IMR-90 (cell line): ENCODE measurements around the gene CROT. TPM values are rescaled to one million over a fixed set of nuclear protein-coding genes. Genes with fewer than 3 reads are reported as not detected.

Experiments used
- ATAC-seq: fragments of 200-7000 bp; cut with Tn5 transposase; 2 replicates; pipeline ENCODE4 v1.9.1; 2020; ENCODE audit warnings: low read depth, mild to moderate bottlenecking, moderate library complexity
- BruUV-seq: library from RNA; stranded (reverse); fragments of 400-500 nt; replicated peaks from 2 replicates; lab custom pipeline; 2021; lab: Mats Ljungman, UMichigan
- CTCF ChIA-PET: fragments of 300-600 bp; formaldehyde crosslinking; extraction: SDS; loops from one replicate; lab custom pipeline; 2021; ENCODE audit warnings: antibody characterized with exemption; lab: Yijun Ruan, JAX
- POLR2A ChIA-PET: fragments of 300-600 bp; sonication (Branson Sonifier 250); formaldehyde crosslinking; loops from one replicate; lab custom pipeline; 2022; ENCODE audit warnings: antibody characterized with exemption; ENCODE audit not compliant: unreplicated experiment; lab: Charles Lee
- DNase-seq: peaks from one replicate; pipeline ENCODE4 v3.0.0; 2013
- H2AFZ ChIP-seq: replicated peaks from 2 replicates; pipeline ENCODE3; 2013; ENCODE audit warnings: low read length, mild to moderate bottlenecking; ENCODE audit not compliant: poor library complexity
- H2AK5ac ChIP-seq: 2 replicates; pipeline ENCODE4 v1.6.1; 2013; ENCODE audit warnings: low read depth, low read length, inconsistent platforms
- H2AK9ac ChIP-seq: replicated peaks from 2 replicates; pipeline ENCODE3; 2013; ENCODE audit warnings: mild to moderate bottlenecking, low read depth, low read length, moderate library complexity; ENCODE audit not compliant: poor library complexity
- H2BK120ac ChIP-seq: 2 replicates; pipeline ENCODE4 v1.6.1; 2013; ENCODE audit warnings: low read depth, low read length, inconsistent platforms
- H2BK15ac ChIP-seq: 3 replicates; pipeline ENCODE4 v1.6.1; 2013; ENCODE audit warnings: low read depth, low read length, inconsistent platforms
- H2BK20ac ChIP-seq: 2 replicates; pipeline ENCODE4 v1.6.1; 2013; ENCODE audit warnings: low read depth, mild to moderate bottlenecking, inconsistent platforms, low read length, moderate library complexity
- H2BK5ac ChIP-seq: 2 replicates; pipeline ENCODE4 v1.6.1; 2013; ENCODE audit warnings: mild to moderate bottlenecking, low read depth, low read length, inconsistent platforms; ENCODE audit not compliant: poor library complexity, severe bottlenecking
- H3K14ac ChIP-seq: replicated peaks from 2 replicates; pipeline ENCODE4 v1.6.1; 2013; ENCODE audit warnings: low read depth, low read length, inconsistent platforms
- H3K18ac ChIP-seq: 2 replicates; pipeline ENCODE4 v1.6.1; 2013; ENCODE audit warnings: low read depth, low read length, control low read depth
- H3K23ac ChIP-seq: 2 replicates; pipeline ENCODE4 v1.6.1; 2013; ENCODE audit warnings: low read depth, low read length, inconsistent platforms
- H3K27ac ChIP-seq: 2 replicates; pipeline ENCODE4 v1.5.1; 2013; ENCODE audit warnings: mild to moderate bottlenecking, control low read depth, low read length; ENCODE audit not compliant: insufficient read depth
- H3K27me3 ChIP-seq: 2 replicates; pipeline ENCODE4 v1.6.1; 2013; ENCODE audit warnings: low read length; ENCODE audit not compliant: control insufficient read depth, insufficient read depth
- H3K36me3 ChIP-seq: 2 replicates; pipeline ENCODE4 v1.6.1; 2013; ENCODE audit warnings: low read length, mixed read lengths; ENCODE audit not compliant: control insufficient read depth, insufficient read depth
- H3K4ac ChIP-seq: 2 replicates; pipeline ENCODE4 v1.6.1; 2013; ENCODE audit warnings: low read depth, low read length, inconsistent platforms
- H3K4me1 ChIP-seq: 2 replicates; pipeline ENCODE4 v1.6.1; 2013; ENCODE audit warnings: low read length, mixed read lengths; ENCODE audit not compliant: control insufficient read depth, insufficient read depth
- H3K4me2 ChIP-seq: 2 replicates; pipeline ENCODE4 v1.6.1; 2013; ENCODE audit warnings: low read depth, mild to moderate bottlenecking, control low read depth, low read length, moderate library complexity
- H3K4me3 ChIP-seq: 2 replicates; pipeline ENCODE4 v1.5.1; 2013; ENCODE audit warnings: low read depth, mild to moderate bottlenecking, control low read depth, low read length, moderate library complexity; ENCODE audit not compliant: insufficient read depth
- H3K56ac ChIP-seq: 2 replicates; pipeline ENCODE4 v1.6.1; 2013; ENCODE audit warnings: low read length, inconsistent platforms; ENCODE audit not compliant: insufficient read depth; ENCODE audit errors: extremely low read depth
- H3K79me1 ChIP-seq, 2 experiments: 2 replicates each; pipeline ENCODE4 v1.6.1; 2013; ENCODE audit warnings: low read length in 2 of 2, inconsistent platforms in 1 of 2, low read depth in 1 of 2
- H3K9ac ChIP-seq: 2 replicates; pipeline ENCODE4 v1.6.1; 2013; ENCODE audit warnings: low read depth, low read length, control low read depth
- H3K9me1 ChIP-seq: 2 replicates; pipeline ENCODE4 v1.6.1; 2013; ENCODE audit warnings: low read length, inconsistent platforms; ENCODE audit not compliant: insufficient read depth
- H3K9me3 ChIP-seq: 2 replicates; pipeline ENCODE4 v1.6.1; 2013; ENCODE audit warnings: low read length; ENCODE audit not compliant: control insufficient read depth, insufficient read depth
- H4K20me1 ChIP-seq: 2 replicates; pipeline ENCODE4 v1.6.1; 2013; ENCODE audit warnings: low read length, inconsistent platforms; ENCODE audit not compliant: insufficient read depth
- H4K5ac ChIP-seq: 2 replicates; pipeline ENCODE4 v1.6.1; 2013; ENCODE audit warnings: mild to moderate bottlenecking, low read depth, low read length, control low read depth
- H4K8ac ChIP-seq, 2 experiments: 2 replicates each; pipeline ENCODE4 v1.6.1; 2013; ENCODE audit warnings: low read depth in 2 of 2, low read length in 2 of 2, control low read depth in 1 of 2, inconsistent platforms in 1 of 2
- H4K91ac ChIP-seq: 2 replicates; pipeline ENCODE4 v1.6.1; 2013; ENCODE audit warnings: low read depth, low read length, inconsistent platforms; ENCODE audit not compliant: insufficient read depth
- BHLHE40 ChIP-seq: fragments of 150-350 bp; IDR thresholded peaks from 2 replicates; pipeline ENCODE4 v1.6.1; 2016; ENCODE audit warnings: mild to moderate bottlenecking, low read depth, low read length
- CEBPB ChIP-seq: IDR thresholded peaks from 2 replicates; pipeline ENCODE4 v1.6.1; 2012; ENCODE audit warnings: low read depth, low read length, improper control_type of control experiment
- CHD1 ChIP-seq: IDR thresholded peaks from 2 replicates; pipeline ENCODE4 v1.6.1; 2012; ENCODE audit warnings: low read depth, low read length, improper control_type of control experiment
- CTCF ChIP-seq: conservative IDR thresholded peaks from 2 replicates; pipeline ENCODE4 v1.5.1; 2012; ENCODE audit warnings: mild to moderate bottlenecking, low read depth, low read length, improper control_type of control experiment
- ELK1 ChIP-seq: fragments of 150-350 bp; IDR thresholded peaks from 2 replicates; pipeline ENCODE4 v1.6.1; 2016; ENCODE audit warnings: low read depth, mild to moderate bottlenecking, low read length, moderate library complexity, borderline replicate concordance
- FOS ChIP-seq: fragments of 150-350 bp; IDR thresholded peaks from 2 replicates; pipeline ENCODE4 v1.6.1; 2016; ENCODE audit warnings: low read depth, low read length
- MAFK ChIP-seq: IDR thresholded peaks from 2 replicates; pipeline ENCODE4 v1.6.1; 2012; ENCODE audit warnings: low read depth, low read length, improper control_type of control experiment
- MAZ ChIP-seq: IDR thresholded peaks from 2 replicates; pipeline ENCODE4 v1.6.1; 2012; ENCODE audit warnings: low read depth, mild to moderate bottlenecking, low read length, improper control_type of control experiment, moderate library complexity, borderline replicate concordance
- MXI1 ChIP-seq: IDR thresholded peaks from 2 replicates; pipeline ENCODE4 v1.6.1; 2012; ENCODE audit warnings: low read depth, mild to moderate bottlenecking, low read length, moderate library complexity, borderline replicate concordance
- NFE2L2 ChIP-seq: fragments of 150-350 bp; IDR thresholded peaks from 2 replicates; pipeline ENCODE4 v1.6.1; 2016; ENCODE audit warnings: low read depth, mild to moderate bottlenecking, low read length
- POLR2A ChIP-seq: IDR thresholded peaks from 2 replicates; pipeline ENCODE4 v1.6.1; 2012; ENCODE audit warnings: mild to moderate bottlenecking, low read depth, low read length
- RAD21 ChIP-seq: IDR thresholded peaks from 2 replicates; pipeline ENCODE4 v1.6.1; 2012; ENCODE audit warnings: low read length, improper control_type of control experiment
- RCOR1 ChIP-seq: IDR thresholded peaks from 2 replicates; pipeline ENCODE4 v1.6.1; 2012; ENCODE audit warnings: mild to moderate bottlenecking, low read length, improper control_type of control experiment; ENCODE audit not compliant: insufficient replicate concordance
- RFX5 ChIP-seq: IDR thresholded peaks from 2 replicates; pipeline ENCODE4 v1.8.0; 2012; ENCODE audit warnings: low read depth, mild to moderate bottlenecking, low read length, moderate library complexity
- SMC3 ChIP-seq: fragments of 150-350 bp; IDR thresholded peaks from 2 replicates; pipeline ENCODE4 v1.6.1; 2016; ENCODE audit warnings: low read depth, mild to moderate bottlenecking, antibody characterized with exemption, low read length, moderate library complexity
- USF2 ChIP-seq: fragments of 150-350 bp; IDR thresholded peaks from 2 replicates; pipeline ENCODE4 v1.6.1; 2017; ENCODE audit warnings: mild to moderate bottlenecking, antibody characterized with exemption, low read length, low read depth
- WGBS, 2 experiments: methylation state at CpG; one replicate each; pipeline versions ENCODE4 v1.1.5 to v1.1.7; 2013; ENCODE audit warnings: missing lambda C conversion rate in 2 of 2; ENCODE audit not compliant: insufficient read length in 1 of 2; ENCODE audit errors: extremely low coverage in 2 of 2; 5-methylcytosine and 5-hydroxymethylcytosine counted together
- dilution Hi-C: fragments of 300-500 bp; cut with HindIII; formaldehyde crosslinking; loops from one replicate; pipeline ENCODE4 v1.14.3; 2018; ENCODE audit warnings: low sequenced_read_pairs; ENCODE audit not compliant: unreplicated experiment
- in situ Hi-C: fragments of 300-500 bp; cut with MboI; formaldehyde crosslinking; loops from 3 replicates; pipeline ENCODE4 v1.14.3; 2019; ENCODE audit warnings: low sequenced_read_pairs, inconsistent platforms, mixed read lengths
- intact Hi-C: fragments of 100-400 bp; cut with micrococcal nuclease; formaldehyde crosslinking; loops from 2 replicates; pipeline ENCODE4 v1.10.0; 2022
- polyA plus RNA-seq, 3 experiments: library from polyadenylated mRNA; depleted of rRNA; stranded (reverse); fragments of >200 nt; gene quantifications; 2 replicates each; pipeline ENCODE4 v1.2.3, GENCODE V29; 2012; ENCODE audit warnings: low replicate concordance in 1 of 3
- total RNA-seq: library from RNA; depleted of rRNA; stranded (reverse); fragments of >200 nt; gene quantifications from 2 replicates; pipeline ENCODE4 v1.2.3, GENCODE V29; 2012

CROT gene
- total and polyA plus RNA-seq, 2 of the 4 experiments (the other 2 are of a cell fraction): 7.5 to 10.0 TPM

- intact Hi-C loops: no loop called here
- no peak overlapping the region for H3K4ac ChIP-seq
- WGBS, 2 experiments: no CpG with 5 or more reads among the region's 1 CpG
- H2AK5ac ChIP-seq: no peak overlapping the region
- no peak overlapping the region for H2AFZ ChIP-seq
- BruUV-seq: no TSS peak
- H3K23ac ChIP-seq: no peak overlapping the region
- TF ChIP-seq BHLHE40 (no peak), MAZ (no peak), MXI1 (no peak), RAD21 (no peak), NFE2L2 (no peak), POLR2A (no peak), ELK1 (no peak), RFX5 (no peak), FOS (no peak), RCOR1 (no peak), SMC3 (no peak), USF2 (no peak), MAFK (no peak), CEBPB (no peak), CTCF (no peak), CHD1 (no peak)
- no peaks in the 10 kb centered on the region for H3K79me1 ChIP-seq
- no peak overlapping the region for H3K4me3 ChIP-seq
- H3K56ac ChIP-seq: no peak overlapping the region
- H2BK20ac ChIP-seq: no peak overlapping the region
- in situ Hi-C loops: no loop called here
- ChIA-PET POLR2A (no interaction called here), CTCF (no interaction called here)
- H2BK120ac ChIP-seq: no peak overlapping the region
- no peak for DNase-seq
- no peak overlapping the region for H3K4me2 ChIP-seq
- H2AK9ac ChIP-seq: no peak overlapping the region
- peaks cover 2% of the 10 kb centered on the region for H3K4me1 ChIP-seq
- dilution Hi-C loops: no loop called here
- no peak overlapping the region for H3K14ac ChIP-seq
- no peak overlapping the region for H3K27ac ChIP-seq
- no peak overlapping the region for H3K9ac ChIP-seq
- no peaks in the 10 kb centered on the region for H3K27me3 ChIP-seq
- no peak overlapping the region for H3K18ac ChIP-seq
- H3K9me3 ChIP-seq: no peaks in the 10 kb centered on the region
- no peak for ATAC-seq
- no peak overlapping the region for H4K5ac ChIP-seq
- no peaks in the 10 kb centered on the region; the same call in 1 of the 2 replicates for H3K9me1 ChIP-seq
- no peak overlapping the region for H2BK15ac ChIP-seq
- H4K91ac ChIP-seq: no peak overlapping the region
- no peak overlapping the region for H4K8ac ChIP-seq
- H2BK5ac ChIP-seq: no peak overlapping the region
- peaks cover 17% of the 10 kb centered on the region for H3K36me3 ChIP-seq
- H4K20me1 ChIP-seq: no peaks in the 10 kb centered on the region
Observed at GRCh38 chr7:87363342-87363741, 17.9 kb downstream of the CROT start.
